Measurements from ENCODE around the gene ARMC12.

Gene ARMC12

GRCh38 chr6:35718911-35719381 is 17.9 kb upstream of the ARMC12 start:
- DNase-seq (ENCODE audit: insufficient read length, low spot score): no peak
- FAIRE-seq: no peak
- TF ChIP-seq CTCF (IDR thresholded peaks at IDR 0.05; ENCODE audit: insufficient read depth, missing control alignments): no peak

- DNase-seq (ENCODE audit: insufficient read length, low spot score) (no peak), FAIRE-seq (no peak)
- no peak for TF ChIP-seq CTCF (IDR thresholded peaks at IDR 0.05; ENCODE audit: insufficient read depth, missing control alignments)
Observed at GRCh38 chr6:35719404-35719829, 17.4 kb upstream of the ARMC12 start.

GRCh38 chr6:35719830-35720733 is 16.8 kb upstream of the ARMC12 start:
- FAIRE-seq (no peak), DNase-seq (ENCODE audit: insufficient read length, low spot score) (no peak)
- TF ChIP-seq CTCF (IDR thresholded peaks at IDR 0.05; ENCODE audit: insufficient read depth, missing control alignments): no peak

GRCh38 chr6:35722121-35722761 is 14.6 kb upstream of the ARMC12 start:
- DNase-seq (ENCODE audit: insufficient read length, low spot score) (no peak), FAIRE-seq (no peak)
- no peak for TF ChIP-seq CTCF (IDR thresholded peaks at IDR 0.05; ENCODE audit: insufficient read depth, missing control alignments)

- FAIRE-seq (no peak), DNase-seq (ENCODE audit: insufficient read length, low spot score) (no peak)
- no peak for TF ChIP-seq CTCF (IDR thresholded peaks at IDR 0.05; ENCODE audit: insufficient read depth, missing control alignments)
Observed at GRCh38 chr6:35723587-35723986, 13.2 kb upstream of the ARMC12 start.

- no peak for TF ChIP-seq CTCF (IDR thresholded peaks at IDR 0.05; ENCODE audit: insufficient read depth, missing control alignments)
- DNase-seq (ENCODE audit: insufficient read length, low spot score) (no peak), FAIRE-seq (no peak)
Observed at GRCh38 chr6:35724059-35724458, 12.8 kb upstream of the ARMC12 start.

GRCh38 chr6:35724471-35724870 is 12.4 kb upstream of the ARMC12 start:
- no peak for TF ChIP-seq CTCF (IDR thresholded peaks at IDR 0.05; ENCODE audit: insufficient read depth, missing control alignments)
- no peak for FAIRE-seq
- no peak for DNase-seq (ENCODE audit: insufficient read length, low spot score)

All from D721Med (cell line).